Measurements from ENCODE around the gene NDUFA8. TPM values are rescaled to one million over a fixed set of nuclear protein-coding genes. Genes with fewer than 3 reads are reported as not detected.
A peak's percentile ranks its signal among the peaks of the same experiment; 100 is the strongest.

The NDUFA8 gene
- polyA plus RNA-seq, 1 experiment: 90.4 TPM

- no peak for DNase-seq (ENCODE audit: low read depth, low spot score)
Measured at GRCh38 chr9:122095010-122095767, 64.4 kb downstream of the NDUFA8 start.

More at GRCh38 chr9:122095010-122095767, 64.4 kb downstream of the NDUFA8 start:
- H3K4me3 ChIP-seq (ENCODE audit: low read depth, low read length): no peak overlapping the region
- peaks cover 2% of the 10 kb centered on the region for H3K27me3 ChIP-seq (ENCODE audit: control insufficient read depth, insufficient read depth, low read length)
- ChIA-PET CTCF (interaction anchor here (0.6 to 5.8 kb wide), 12 partner anchors 12 to 853 kb away, joined by 3 to 378 read pairs (median 4); no protein-coding TSS in a partner anchor), POLR2A (no interaction called here)
- TF ChIP-seq CTCF (IDR thresholded peaks at IDR 0.05; ENCODE audit: low read depth, low read length): peak; percentile 79
- H3K27ac ChIP-seq (ENCODE audit: low read depth, low read length): no peak overlapping the region
- H3K9me3 ChIP-seq (ENCODE audit: control insufficient read depth, insufficient read depth, low read length): no peaks in the 10 kb centered on the region; the same call in 1 of the 2 replicates

Small RNA genes lying within 50 kb of the gene (small RNA-seq; reads per million reads assigned to genes)
- not detected for gene MIR4478 (ENCODE audit: insufficient read length, low read depth)

Other genes with a start within 250 kb of the NDUFA8 start
- gene TTLL11, start 66.5 kb downstream of the NDUFA8 start, polyA plus RNA-seq (2011; rRNA removed): 4.6 and 5.4 TPM in 2 replicates
- not detected in 2 replicates for gene MORN5, start 129 bp upstream of the NDUFA8 start, polyA plus RNA-seq (2011; rRNA removed)
- gene LHX6, start 69.2 kb upstream of the NDUFA8 start, polyA plus RNA-seq (2011; rRNA removed): not detected in 2 replicates
- gene RBM18, start 105.1 kb upstream of the NDUFA8 start, polyA plus RNA-seq (2011; rRNA removed): 27.5 and 38.6 TPM in 2 replicates
- 42.9 and 50.1 TPM in 2 replicates for gene MRRF, start 105.1 kb upstream of the NDUFA8 start, polyA plus RNA-seq (2011; rRNA removed)
- 78.3 and 83.1 TPM in 2 replicates for gene PTGS1, start 211.2 kb upstream of the NDUFA8 start, polyA plus RNA-seq (2011; rRNA removed)

All from AG04450 (cell line).